Coronary artery (tissue), 2 donors: ENCODE data around the gene PHACTR1.

Experiments
- DNase-seq: peaks from one replicate; pipeline ENCODE4 v3.0.0-alpha.2; 2017; ENCODE audit warnings: low spot score
- H3K27ac ChIP-seq, 2 donors: fragments of 200-600 bp; sonication (generic); one replicate each; pipeline ENCODE4 v1.5.1; 2016 to 2019
- H3K4me3 ChIP-seq: fragments of 200-600 bp; sonication (generic); 2 replicates; pipeline ENCODE4 v1.5.1; 2016; ENCODE audit warnings: mild to moderate bottlenecking, moderate library complexity
- TF ChIP-seq, protein P1 (sequence below): fragments of 200-600 bp; sonication (generic); IDR thresholded peaks from one replicate; pipeline ENCODE4 v1.5.1; 2019; ENCODE audit warnings: antibody characterized with exemption

The PHACTR1 gene

DNA sequence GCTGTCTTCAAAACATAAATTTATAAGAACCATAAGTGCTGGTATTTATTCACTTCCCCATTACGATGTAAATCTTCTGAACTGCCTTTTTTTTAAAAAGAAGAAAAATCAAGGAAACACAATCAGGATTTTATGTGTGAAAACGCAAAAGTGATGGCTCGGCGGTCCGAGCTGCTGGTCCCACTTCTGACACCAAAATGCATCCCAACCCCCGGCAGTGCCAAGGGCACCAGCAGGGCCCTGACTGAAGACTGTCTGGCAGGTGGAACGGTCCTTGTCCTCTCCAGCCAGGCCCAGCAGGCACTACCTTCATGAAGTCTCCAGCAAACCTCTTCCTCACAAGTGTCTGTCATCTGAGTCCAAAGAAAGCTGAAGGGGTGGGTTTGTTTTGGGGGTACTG is 570.5 kb downstream of the PHACTR1 start:
- no peak overlapping the region for H3K4me3 ChIP-seq
- no peak for DNase-seq
- TF ChIP-seq, protein P1, sequence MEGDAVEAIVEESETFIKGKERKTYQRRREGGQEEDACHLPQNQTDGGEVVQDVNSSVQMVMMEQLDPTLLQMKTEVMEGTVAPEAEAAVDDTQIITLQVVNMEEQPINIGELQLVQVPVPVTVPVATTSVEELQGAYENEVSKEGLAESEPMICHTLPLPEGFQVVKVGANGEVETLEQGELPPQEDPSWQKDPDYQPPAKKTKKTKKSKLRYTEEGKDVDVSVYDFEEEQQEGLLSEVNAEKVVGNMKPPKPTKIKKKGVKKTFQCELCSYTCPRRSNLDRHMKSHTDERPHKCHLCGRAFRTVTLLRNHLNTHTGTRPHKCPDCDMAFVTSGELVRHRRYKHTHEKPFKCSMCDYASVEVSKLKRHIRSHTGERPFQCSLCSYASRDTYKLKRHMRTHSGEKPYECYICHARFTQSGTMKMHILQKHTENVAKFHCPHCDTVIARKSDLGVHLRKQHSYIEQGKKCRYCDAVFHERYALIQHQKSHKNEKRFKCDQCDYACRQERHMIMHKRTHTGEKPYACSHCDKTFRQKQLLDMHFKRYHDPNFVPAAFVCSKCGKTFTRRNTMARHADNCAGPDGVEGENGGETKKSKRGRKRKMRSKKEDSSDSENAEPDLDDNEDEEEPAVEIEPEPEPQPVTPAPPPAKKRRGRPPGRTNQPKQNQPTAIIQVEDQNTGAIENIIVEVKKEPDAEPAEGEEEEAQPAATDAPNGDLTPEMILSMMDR: no peak
- no peak overlapping the region for H3K27ac ChIP-seq

DNA sequence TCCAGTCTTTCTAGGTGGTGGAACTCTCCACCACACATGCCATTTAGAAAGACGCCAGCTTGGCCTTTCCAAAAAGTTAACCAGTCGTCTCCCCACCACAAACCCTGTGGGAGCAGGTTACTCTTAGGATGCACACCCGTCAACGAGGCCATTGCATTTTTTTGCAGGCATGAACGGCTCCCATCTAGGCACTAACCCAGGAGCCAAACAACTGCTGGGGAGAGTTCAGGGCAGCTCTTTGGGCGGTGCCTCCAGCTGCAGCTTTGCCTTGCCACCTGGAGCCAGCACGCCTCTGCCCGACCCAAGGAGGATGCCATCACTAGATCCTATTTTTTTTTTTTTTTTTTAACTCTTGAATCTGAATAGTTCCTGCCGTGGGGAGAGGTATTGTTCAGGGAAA is 571.9 kb downstream of the PHACTR1 start:
- Histone ChIP-seq H3K4me3 (no peak overlapping the region), H3K27ac (no peak overlapping the region)
- no peak for DNase-seq
- TF ChIP-seq, protein P1: no peak

DNA sequence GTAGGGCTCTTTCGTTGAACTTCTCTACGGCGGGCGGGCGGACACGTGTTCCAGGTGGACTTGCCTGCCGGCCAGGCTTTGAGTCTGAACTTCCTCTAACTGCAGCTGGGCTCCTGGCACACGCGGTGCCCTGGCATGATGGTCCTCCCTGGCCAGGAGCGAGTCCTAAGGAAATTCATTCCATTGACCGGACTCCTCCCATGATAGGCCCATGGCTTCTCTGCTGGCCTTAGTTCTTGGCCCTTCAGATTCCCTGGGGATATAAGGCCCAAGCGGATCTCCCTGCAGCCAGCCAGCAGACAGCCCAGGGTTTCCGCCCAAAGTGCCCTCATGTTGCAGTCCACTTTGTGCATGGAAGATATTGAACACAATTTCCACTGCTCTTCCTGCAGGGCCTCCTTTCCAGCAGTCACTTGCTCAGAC is 572.4 kb downstream of the PHACTR1 start:
- Histone ChIP-seq H3K4me3 (no peak overlapping the region), H3K27ac (no peak overlapping the region)
- DNase-seq: no peak
- TF ChIP-seq, protein P1: no peak

DNA sequence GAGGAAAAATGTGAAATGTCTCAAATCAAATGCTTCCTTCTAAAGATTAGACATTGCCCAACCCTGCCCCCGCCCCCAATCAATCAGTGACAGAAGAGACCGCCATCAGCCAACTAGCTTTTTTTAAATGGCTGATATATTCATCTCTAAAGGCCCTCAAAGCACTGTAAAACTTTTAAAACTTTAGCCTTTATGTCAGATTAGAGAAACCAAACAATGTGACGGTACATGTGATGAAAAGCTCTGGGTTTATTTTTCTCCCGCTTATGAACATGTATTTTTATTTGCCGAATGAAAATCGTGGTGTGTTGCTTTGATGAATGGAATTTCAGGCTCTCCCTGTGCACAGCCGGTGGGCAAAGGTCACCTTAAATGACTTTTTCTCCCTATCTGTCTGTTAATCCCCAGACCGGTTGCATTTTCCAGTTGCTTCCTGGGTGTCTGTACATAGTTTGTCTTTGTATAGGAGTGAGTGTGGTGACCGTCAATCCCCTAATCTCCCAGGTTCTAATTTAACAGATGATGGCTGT is 573.3 kb downstream of the PHACTR1 start:
- Histone ChIP-seq H3K4me3 (no peak overlapping the region), H3K27ac (no peak overlapping the region)
- no peak for DNase-seq
- TF ChIP-seq, protein P1: no peak

DNA sequence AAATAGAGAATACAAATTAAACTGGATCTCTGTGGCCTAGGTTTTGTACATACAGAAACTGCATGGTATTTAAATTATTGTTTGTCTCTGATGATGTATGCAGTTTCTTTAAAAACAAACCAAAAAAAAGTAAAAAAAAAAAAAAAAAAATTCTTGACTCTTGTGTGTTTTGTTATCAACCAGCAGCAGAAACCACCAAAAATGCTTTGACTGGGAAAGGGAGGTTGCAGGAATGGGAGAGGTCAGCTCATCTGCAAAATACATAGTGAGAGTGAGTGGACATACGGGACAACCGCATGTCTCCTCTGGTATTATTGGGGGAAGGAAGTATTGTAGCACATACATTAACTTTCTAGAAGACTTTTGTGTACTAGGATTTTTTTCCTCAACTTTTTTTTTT is 573.8 kb downstream of the PHACTR1 start:
- TF ChIP-seq, protein P1: no peak
- DNase-seq: no peak
- Histone ChIP-seq H3K4me3 (no peak overlapping the region), H3K27ac (no peak overlapping the region)

DNA sequence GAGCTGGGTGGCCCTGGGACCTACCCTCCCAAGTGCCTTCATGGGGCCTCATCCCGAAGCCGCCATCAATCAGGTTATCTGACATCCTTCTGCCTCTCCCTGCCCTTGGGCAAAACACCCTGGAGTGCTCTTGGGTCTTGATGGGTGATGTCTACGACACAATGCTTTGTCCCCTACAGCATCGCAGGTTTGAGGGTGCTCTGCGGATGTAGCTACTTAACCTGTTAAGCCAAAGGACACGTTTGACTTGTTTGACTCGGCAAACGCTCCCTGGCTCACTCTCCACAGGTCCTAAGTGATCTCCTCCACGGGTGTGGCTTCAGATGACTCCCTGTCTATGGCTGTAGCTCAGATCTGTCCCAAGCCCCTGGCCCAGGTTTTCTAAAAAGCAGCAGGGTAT is 576.2 kb downstream of the PHACTR1 start:
- Histone ChIP-seq H3K27ac (no peak overlapping the region), H3K4me3 (no peak overlapping the region)
- TF ChIP-seq, protein P1: no peak
- DNase-seq: no peak

DNA sequence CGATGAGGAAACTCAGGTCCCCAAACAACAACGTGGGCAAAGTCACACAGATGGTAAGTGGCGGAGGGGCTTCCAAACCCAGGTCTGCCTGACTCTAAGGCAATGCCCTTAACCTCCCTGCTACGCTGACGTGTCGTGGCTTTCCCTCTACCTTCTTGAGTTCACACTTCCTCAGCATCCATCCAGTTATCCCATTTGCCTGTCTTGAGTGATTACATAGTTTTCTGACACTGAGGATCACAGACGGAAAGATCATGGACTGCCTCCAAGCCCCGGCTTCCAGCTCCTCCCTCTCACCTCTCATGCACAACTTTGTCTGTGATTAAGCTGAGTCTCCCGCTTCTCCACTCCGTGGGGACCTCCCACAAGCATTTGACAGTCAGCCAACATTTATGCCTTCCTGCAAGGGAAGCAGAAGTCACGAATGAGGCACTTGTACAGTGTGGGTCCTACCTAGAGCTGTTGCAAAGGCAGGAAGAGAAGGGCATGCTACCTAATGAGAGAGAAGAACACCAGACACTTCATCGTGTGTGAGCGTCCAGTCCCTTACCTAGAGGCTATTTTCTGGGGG is 578.0 kb downstream of the PHACTR1 start:
- Histone ChIP-seq H3K4me3 (no peak overlapping the region), H3K27ac (no peak overlapping the region)
- no peak for DNase-seq
- TF ChIP-seq, protein P1: no peak
